H4 (cell line): ENCODE data around the gene GSE1. TPM values are rescaled to one million over a fixed set of nuclear protein-coding genes. Genes with fewer than 3 reads are reported as not detected.

Source experiments
- DNase-seq: peaks from one replicate; pipeline ENCODE4 v3.0.0-alpha.2; 2015; ENCODE audit warnings: low spot score
- total RNA-seq: library from RNA; depleted of rRNA; stranded (reverse); fragments of >200 nt; shearing (Covaris generic); gene quantifications from 2 replicates; pipeline ENCODE4 v1.2.3, GENCODE V29; 2014

GSE1 gene
- total RNA-seq, 1 experiment from 2014 or later: 11.9 TPM

DNA sequence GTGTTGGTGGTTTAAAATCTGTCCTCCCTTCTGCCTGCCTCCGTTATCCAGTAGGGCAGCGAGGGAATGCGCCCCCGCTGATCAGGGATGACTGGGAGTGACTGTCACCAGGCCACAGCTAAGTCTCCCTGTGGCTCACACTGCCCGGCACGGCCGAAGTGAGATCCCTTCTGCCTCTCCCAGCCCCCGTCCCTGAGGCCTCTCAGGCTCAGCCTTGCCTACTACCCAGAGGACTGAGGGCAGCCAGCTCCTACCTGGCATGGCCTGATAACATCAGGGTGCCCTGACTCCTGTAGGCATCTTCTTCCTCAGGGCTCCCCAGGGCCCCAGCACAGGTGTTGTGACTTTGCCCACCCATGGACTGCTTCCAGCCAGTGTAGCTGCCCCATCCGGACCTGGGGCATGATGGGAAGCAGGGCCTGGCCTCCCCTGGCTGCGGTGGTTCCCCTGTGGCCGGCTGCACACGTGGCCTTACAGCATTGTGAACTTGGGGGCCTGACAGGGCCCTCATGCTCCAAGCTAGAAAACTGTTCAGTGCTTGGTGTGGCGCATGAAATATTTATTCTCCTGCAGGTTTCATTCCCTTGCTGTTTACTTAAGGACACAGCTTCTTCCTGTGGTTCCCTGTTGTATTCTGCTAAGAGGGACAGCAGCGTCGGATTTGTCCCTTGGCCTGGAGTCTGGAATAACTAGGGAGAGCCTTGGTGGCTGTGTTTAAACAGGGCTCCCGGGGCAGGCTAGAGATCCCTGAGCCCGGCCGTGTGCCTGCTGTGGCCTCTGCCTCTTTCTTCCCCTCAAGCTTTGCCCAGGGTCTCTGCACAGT lies 45.6 kb downstream of the GSE1 start:
- no peak for DNase-seq

DNA sequence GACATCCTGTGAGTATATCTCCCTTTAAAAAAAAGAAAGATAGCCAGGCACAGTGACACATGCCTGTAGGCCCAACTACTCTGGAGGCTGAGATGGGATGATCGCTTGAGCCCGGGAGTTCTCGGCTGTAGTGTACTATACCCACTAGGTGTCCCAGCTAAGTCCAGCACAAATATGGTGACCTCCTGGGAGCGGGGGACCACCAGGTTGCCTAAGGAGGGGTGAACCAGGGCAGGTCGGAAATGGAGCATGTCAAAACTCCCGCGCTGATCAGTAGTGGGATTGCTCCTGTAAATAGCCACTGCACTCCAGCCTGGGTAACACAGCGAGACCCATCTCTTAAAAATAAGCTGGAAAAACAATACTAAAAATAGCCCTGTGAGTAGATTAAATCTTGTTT lies 46.2 kb downstream of the GSE1 start:
- DNase-seq: no peak

DNA sequence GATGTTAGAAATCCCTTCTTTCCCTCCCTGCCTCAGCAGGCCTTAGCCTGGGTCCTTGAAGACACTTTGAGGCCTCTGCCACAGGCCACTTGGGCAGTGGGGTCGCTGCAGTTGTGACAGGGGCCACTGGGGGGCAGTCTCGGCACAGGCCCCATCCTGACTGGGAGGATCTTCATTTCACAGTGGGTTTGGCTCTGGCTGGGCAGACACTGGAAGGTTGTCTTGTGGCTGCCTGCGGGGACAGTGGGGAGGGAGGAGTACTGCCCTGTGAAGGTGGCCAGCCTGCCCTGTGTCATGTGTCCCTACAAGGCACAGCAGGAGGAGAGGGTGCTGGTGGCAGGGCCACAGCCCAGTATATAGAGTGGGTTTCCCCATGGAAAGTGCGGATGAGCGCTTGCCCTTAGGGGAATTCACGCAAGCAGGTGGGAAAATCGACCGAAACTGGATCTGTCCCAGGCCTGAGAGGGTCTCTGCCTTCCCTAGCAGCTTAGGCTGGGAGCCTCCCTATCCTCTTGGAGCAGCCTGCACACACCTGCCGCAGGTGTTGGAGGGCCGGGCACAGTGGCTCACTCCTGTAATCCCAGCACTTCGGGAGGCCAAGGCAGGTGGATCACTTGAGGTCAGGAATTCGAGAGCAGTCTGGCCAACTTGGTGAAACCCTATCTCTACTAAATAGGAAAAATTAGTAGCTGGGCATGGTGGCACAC lies 46.8 kb downstream of the GSE1 start:
- peak; percentile 57 for DNase-seq

DNA sequence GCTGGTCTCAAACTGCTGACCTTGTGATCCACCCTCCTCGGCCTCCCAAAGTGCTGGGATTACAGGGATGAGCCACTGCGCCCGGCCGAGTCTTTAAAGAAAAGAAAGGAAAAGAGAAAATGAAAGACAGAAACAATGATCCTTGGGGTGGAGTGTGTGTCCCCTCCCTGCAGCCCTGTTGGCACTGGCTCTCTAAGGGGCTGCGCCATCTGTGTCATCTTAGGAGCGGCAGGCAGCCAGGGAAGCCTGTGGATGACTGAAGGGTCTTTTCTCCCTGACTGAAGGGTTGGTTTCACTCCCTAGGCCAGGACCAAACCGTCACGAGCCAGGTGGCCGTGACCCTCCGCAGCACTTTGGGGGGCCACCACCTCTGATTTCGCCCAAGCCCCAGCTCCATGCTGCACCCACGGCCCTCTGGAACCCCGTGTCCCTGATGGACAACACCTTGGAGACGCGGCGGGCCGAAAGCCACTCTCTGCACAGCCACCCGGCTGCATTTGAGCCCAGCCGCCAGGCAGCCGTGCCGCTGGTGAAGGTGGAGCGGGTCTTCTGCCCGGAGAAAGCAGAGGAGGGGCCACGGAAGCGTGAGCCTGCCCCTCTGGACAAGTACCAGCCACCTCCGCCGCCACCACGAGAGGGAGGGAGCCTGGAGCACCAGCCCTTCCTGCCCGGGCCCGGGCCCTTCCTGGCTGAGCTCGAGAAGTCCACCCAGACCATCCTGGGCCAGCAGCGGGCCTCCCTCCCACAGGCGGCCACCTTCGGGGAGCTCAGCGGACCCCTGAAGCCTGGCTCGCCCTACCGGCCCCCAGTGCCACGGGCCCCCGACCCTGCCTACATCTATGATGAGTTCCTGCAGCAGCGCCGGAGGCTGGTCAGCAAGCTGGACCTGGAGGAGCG lies 48.0 kb downstream of the GSE1 start:
- no peak for DNase-seq

DNA sequence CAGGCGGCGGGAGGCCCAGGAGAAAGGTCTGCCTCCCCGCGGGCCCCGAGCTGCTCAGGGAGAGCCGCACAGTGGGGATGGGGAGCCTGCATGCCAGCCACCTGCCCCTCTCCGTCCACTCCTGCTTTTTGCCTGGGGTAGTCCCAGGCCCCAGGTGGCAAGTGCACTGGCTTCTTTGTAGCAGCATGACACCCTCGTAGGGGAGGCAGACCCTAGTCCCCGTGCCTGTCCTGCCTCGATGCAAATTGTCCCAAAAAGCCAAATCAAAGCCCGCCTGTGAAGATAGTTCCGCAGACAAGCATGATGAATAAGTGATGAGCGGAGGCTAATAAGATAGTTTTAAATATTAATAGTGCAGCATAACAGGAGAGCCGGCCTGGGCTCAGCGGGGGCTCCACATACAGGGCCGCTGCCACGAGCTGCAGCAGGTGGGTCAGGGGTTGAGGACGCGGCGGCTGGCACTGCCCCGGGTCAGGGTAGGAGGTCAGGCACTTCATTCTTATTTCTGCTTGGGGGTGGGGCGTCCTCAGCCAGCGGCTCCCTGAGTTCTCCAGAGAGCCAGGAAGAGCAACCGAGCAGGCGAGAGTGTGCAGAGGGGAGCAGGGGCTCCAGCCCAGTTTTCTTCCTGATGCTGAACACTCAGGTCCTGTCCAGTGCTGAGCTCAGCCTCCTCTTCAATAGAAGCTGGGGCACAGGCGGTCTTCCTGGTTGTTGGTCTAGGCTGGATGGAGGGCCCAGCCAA lies 48.8 kb downstream of the GSE1 start:
- DNase-seq: no peak

DNA sequence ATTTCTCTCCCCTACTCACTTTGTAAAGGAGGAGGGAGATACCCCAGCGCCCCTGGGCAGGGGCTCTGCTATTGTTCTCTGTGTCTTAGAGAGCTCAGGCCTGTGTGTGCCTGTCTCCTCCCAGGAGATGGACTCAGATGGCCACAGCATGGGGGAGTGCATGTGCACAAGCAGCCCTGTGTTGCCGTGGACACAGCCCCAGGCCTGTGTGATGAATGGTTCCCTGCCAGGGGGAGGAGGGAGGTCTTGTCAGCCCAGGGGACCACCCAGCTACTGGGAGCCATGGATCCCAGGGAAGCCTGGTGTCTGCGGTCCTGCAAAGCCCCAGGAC lies 49.3 kb downstream of the GSE1 start:
- DNase-seq: no peak

DNA sequence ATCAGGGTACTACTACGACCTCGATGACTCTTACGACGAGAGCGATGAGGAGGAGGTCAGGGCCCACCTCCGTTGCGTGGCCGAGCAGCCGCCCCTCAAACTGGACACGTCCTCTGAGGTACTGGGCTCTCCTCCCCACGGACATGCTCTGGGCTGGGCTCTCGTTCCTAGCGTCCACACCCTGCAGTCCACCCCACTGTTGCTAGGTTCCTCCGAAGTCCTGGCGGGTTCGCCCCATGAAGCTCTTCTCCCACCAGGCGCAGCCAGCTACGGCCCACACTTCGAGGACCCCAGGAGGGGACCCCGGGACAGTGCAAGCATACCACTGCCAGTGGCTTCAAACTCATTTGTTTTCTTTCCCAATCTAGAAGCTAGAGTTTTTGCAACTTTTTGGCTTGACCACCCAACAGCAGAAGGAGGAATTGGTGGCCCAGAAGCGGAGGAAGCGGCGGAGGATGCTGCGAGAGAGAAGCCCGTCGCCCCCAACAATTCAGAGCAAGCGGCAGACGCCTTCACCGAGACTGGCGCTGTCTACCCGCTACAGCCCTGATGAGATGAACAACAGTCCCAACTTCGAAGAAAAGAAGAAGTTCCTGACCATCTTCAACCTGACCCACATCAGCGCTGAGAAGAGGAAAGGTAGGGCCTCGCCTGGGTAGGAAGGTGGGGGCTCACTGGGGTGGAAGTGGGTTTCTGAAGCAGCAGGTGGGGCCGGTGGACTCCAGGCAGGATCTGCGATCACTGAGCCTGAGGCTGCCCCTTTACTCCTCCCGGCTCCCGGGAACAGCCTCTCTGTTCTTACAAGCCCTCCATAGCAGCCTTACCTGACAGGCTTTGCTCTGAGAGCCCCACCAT lies 50.1 kb downstream of the GSE1 start:
- DNase-seq: no peak

DNA sequence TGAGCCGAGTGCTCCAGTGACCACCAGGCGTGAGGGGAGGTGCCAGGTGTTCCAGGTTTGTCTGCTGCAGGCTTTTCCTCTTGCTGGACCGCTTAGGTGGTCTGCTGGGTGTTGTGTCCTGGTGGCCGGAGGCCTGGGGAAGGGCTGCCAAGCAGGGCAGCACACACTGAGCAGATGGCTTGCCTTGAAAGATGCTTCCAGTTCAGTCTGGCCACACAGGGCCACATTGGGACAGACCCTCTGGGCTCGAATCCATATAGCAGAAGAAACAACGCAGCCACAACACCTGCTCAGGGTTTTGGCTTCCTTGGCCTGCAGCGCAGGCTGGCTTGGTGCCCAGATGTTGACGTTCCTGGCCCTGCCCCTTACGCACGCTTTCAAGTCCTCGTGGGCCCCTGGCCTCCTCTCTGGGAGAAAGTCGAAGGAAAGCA lies 50.8 kb downstream of the GSE1 start:
- no peak for DNase-seq

DNA sequence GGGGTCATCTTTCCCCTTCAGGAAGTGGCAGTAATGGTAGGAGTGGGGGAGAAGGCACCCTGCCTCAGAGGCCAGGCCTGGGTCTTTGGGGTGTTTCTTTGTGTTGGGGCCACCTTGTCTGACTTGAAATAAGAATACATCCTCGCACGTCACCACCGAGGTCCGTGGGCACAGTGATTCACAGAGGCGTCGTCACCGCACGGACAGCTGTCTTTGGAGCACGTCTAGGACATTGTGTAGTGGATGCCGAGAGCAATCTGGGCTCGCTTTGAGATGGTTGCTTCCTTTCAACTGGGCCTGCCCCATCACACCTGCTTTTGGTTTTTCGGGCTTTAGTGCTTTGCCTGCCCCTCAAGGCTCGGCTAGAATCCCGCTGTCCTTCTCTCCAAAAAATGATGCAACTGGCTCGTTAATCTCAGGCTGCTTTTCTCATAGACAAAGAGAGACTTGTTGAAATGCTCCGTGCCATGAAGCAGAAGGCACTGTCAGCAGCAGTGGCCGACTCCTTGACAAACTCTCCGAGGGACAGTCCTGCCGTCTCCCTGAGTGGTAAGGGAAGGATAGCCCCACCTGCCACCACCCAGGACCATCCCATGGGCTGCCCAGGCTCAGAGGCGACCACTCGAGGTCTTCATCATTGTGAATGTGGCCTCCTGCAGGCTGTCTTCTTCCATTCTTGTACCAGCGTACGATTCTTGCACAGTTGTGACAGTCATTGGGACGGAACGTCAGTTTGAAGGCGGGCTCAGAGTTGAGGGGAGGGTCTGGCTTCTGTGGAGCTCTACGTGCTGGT lies 51.7 kb downstream of the GSE1 start:
- DNase-seq: no peak

DNA sequence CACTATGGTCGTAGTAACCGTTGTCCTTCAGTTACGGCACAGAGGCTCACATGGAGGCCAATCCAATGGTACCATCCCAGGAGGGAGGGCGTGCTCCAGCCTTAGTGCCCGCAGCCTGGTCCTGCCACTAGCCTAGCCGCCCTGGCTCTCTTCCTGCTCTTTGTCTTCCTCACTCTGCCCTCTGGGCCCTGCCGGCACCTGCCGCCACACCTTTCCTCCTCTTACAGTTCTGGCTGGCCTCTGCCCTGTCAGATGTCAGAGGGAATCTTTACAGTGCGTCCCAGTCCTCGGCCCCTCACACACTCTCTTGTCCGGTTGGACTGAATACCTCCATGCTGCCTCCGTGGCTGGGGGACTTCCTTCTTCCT lies 52.2 kb downstream of the GSE1 start:
- no peak for DNase-seq

DNA sequence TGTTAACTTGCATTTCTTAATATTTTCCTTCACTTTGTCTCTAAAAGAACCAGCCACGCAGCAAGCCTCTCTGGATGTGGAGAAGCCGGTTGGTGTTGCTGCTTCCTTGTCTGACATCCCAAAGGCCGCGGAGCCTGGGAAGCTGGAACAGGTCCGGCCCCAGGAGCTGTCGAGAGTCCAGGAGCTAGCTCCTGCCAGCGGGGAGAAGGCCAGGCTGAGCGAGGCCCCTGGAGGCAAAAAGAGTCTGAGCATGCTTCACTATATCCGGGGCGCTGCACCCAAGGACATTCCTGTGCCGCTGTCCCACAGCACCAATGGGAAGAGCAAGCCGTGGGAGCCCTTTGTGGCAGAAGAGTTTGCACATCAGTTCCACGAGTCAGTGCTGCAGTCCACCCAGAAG lies 52.8 kb downstream of the GSE1 start:
- DNase-seq: no peak

DNA sequence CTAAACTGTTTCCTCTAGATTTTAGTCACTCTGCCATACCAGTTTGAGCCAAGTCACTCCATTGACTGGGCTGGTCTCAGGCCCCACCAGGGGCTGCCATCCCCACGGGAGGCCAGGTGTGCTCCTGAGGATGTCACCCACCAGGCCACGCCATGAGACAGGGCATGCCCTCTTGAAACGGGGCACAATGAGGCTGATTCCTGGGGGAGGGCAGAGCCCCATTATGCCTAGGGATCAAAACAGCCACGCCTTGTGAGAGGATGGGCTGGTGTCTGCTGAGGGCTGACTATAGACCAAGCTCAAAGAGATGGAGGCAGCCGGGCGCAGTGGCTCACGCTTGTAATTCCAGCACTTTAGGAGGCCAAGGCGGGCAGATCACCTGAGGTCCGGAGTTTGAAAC lies 54.1 kb downstream of the GSE1 start:
- no peak for DNase-seq

DNA sequence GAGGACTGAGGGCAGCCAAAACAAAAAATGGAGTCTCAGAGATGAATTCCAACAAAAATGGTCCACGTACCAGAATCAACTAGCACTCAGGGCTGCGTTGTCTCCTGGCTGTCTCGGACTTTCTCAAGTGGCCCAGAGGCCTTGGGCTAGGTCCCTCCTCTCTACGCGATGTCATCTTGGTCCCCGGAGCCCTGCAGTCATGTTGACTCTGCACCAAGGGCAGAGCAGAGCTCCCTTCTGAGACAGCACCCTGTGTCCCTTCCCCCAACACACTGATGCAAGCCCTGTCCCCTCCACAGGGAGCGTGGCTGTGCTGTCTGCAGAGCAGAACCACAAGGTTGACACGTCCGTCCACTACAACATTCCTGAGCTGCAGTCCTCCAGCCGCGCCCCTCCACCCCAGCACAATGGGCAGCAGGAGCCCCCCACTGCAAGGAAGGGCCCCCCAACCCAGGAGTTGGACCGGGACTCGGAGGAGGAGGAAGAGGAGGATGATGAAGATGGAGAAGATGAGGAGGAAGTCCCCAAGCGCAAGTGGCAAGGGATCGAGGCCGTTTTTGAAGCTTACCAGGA lies 54.8 kb downstream of the GSE1 start:
- no peak for DNase-seq

DNA sequence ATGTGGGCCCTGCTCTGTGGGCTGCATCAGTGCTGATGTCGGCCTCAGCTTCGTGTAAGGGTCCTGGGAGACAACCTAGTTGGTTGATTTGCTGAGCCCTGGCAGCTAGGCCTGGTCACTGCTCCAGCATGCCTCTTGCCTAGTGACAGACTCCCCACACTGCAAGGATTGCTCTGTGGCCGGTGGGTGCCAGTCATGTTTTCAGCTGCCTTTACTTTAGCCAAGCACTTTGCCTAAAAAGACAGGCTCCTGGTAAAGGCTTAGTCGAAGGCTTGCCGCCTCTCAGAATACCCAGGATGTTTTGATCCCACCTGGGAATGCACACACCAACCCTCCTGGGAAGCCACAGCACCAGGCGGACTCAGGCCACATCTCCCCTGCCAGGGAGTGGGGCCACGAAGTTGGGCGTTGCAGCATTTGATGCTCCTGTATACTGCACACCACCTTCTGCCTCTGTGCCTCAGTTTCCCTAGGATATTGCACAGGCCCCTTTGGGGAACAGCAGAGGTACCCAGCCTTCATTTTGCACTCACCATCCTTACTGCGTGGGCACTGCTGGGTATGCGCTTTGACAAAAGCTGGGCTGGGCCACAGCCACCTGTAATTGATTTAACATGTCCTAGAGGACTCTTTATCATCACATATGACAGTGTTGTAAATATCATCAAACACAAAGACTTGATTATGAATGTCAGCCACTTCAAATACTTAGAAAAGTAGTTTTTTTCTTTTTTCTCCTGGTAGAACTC lies 55.7 kb downstream of the GSE1 start:
- DNase-seq: no peak

DNA sequence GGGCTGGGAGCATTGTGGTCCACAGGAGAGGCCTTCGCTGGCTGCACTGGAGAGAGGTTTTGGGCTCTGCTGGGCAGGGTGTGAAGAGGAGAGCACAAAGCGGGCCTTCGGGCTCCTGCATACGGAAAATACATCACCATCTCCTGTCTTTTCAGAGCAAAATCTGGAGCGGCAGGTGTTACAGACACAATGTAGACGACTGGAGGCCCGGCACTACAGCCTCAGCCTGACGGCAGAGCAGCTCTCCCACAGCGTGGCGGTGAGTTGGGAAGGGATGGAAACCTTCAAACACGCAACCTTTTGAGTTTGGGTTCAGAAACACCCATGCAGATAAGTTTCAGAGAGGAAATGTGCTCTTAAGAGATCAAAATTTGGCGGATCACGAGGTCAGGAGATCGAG lies 57.7 kb downstream of the GSE1 start:
- no peak for DNase-seq

DNA sequence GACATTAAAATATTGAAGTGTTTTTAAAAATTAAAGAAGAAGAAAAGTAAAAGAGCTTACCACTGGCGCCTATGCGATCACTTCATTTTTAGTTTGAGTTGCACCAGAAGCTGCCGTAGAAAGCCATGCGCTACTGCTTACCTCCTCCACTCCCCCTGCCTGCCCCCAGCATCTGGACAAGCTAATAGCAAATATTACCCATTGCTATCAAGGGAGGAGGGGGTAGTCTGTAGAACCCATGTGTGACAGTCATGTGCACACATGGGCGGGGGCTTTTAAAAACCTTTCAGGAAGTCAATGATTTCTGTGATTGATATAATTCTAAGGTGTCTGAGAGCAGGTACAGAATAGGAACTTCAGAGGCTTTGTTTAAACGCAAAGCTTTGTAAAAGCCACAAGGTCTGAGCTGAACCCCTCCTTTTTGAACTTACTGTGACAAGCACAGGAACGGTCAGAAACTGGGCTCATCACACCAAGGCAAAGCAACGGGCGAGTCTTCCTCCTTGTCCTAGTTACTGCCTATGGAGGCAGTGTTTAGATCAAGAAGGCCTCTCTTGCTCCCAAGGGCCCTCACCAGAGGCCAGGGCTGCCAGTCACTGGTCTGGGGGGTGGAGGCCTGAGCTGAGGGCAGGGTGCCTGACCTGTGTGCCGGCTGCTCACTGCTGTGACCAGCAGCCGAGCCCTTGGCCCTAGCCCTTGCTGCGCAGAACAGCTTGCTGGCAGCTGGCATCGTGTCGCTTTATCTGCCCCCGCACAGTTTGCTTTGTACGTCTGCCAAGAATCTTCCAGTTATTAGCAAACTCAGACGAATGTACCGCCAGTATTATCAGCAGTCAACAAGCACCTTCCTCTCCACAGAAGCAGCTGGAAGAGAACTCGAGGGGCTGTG lies 60.7 kb downstream of the GSE1 start:
- DNase-seq: no peak

DNA sequence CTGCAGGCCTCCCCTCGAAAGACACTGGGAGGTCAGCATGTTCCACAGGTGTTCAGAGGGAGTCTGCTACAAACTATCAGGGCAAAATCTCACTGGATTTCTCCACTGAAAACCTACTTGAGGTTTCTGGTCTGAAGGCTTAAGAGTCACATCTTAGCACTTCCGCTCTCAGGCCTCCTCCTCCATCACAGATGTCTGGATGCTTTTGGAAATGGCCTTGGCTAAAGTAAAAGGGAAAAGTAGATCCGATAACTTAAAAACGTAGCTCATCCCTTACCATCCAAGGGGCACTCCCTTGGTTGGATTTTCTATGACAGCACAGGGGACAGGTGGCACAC lies 61.3 kb downstream of the GSE1 start:
- DNase-seq: no peak

DNA sequence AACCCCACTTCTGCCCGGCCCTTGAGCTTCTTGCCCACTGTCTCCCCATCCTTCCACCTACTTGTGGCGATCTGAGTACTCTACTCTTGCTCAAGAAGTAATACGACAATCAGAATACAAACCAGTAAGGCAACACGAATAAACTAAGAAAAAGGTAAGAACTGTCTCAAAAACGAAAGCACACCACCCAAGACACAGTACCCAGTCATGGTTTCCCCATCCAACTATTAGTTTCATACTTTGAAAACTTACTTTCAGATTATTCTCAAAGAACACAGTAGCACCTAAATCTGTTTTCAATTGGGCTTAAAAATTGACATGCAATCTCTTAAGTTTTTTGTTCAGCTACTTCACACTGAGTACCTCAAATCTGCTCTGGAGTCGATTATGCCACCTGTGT lies 61.7 kb downstream of the GSE1 start:
- DNase-seq: no peak
